Testis (tissue), 2 donors: ENCODE data around the gene SC5D.
A peak's percentile ranks its signal among the peaks of the same experiment; 100 is the strongest.

Source experiments
- POLR2A ChIP-seq: fragments of 450-650 bp; IDR thresholded peaks from one replicate; pipeline ENCODE4 v1.6.1; 2017; ENCODE audit warnings: antibody characterized with exemption, mild to moderate bottlenecking, moderate library complexity
- TF ChIP-seq, protein P1 (sequence below), 3 experiments: fragments of 450-650 bp in 2 of 3; fragments of 200-600 bp in 1 of 3; sonication (generic) in 1 of 3; IDR thresholded peaks; one replicate each; pipeline ENCODE4 v1.5.1; 2016 to 2019; ENCODE audit warnings: antibody characterized with exemption in 3 of 3, mild to moderate bottlenecking in 2 of 3, moderate library complexity in 1 of 3

GRCh38 chr11:121334973-121335710 is 42.6 kb downstream of the SC5D start:
- TF ChIP-seq, protein P1, sequence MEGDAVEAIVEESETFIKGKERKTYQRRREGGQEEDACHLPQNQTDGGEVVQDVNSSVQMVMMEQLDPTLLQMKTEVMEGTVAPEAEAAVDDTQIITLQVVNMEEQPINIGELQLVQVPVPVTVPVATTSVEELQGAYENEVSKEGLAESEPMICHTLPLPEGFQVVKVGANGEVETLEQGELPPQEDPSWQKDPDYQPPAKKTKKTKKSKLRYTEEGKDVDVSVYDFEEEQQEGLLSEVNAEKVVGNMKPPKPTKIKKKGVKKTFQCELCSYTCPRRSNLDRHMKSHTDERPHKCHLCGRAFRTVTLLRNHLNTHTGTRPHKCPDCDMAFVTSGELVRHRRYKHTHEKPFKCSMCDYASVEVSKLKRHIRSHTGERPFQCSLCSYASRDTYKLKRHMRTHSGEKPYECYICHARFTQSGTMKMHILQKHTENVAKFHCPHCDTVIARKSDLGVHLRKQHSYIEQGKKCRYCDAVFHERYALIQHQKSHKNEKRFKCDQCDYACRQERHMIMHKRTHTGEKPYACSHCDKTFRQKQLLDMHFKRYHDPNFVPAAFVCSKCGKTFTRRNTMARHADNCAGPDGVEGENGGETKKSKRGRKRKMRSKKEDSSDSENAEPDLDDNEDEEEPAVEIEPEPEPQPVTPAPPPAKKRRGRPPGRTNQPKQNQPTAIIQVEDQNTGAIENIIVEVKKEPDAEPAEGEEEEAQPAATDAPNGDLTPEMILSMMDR (IDR thresholded peaks at IDR 0.05) = peak; percentile 22 to 43 (median 29)
- TF ChIP-seq POLR2A = no peak
